Liver (tissue), 9 donors: ENCODE data around the gene SIGLEC14. TPM values are rescaled to one million over a fixed set of nuclear protein-coding genes. Genes with fewer than 3 reads are reported as not detected.

Experiments
- DNase-seq: peaks from one replicate; pipeline ENCODE4 v3.0.0-alpha.2; 2017; ENCODE audit warnings: low spot score
- H3K27ac ChIP-seq, 2 donors: one replicate each; pipeline ENCODE4 v1.7.0; 2013; ENCODE audit warnings: inconsistent platforms in 2 of 2, low read length in 2 of 2, control low read depth in 1 of 2, low read depth in 1 of 2, mild to moderate bottlenecking in 1 of 2
- H3K27me3 ChIP-seq, 4 donors: one replicate each; pipeline versions ENCODE4 v1.6.1 to v1.7.0; 2013; ENCODE audit warnings: low read length in 3 of 4, inconsistent platforms in 1 of 4, mild to moderate bottlenecking in 1 of 4, moderate library complexity in 1 of 4; ENCODE audit not compliant: control insufficient read depth in 4 of 4, insufficient read depth in 4 of 4
- H3K36me3 ChIP-seq, 4 donors: one replicate each; pipeline versions ENCODE4 v1.6.1 to v1.7.0; 2013; ENCODE audit warnings: low read length in 3 of 4, mild to moderate bottlenecking in 3 of 4, low read depth in 1 of 4, moderate library complexity in 1 of 4; ENCODE audit not compliant: control insufficient read depth in 4 of 4, insufficient read depth in 3 of 4
- H3K4me1 ChIP-seq, 4 donors: one replicate each; pipeline versions ENCODE4 v1.6.1 to v1.7.0; 2013; ENCODE audit warnings: low read length in 3 of 4, mild to moderate bottlenecking in 3 of 4, moderate library complexity in 1 of 4; ENCODE audit not compliant: control insufficient read depth in 4 of 4, insufficient read depth in 4 of 4
- H3K4me3 ChIP-seq, 3 donors: one replicate each; pipeline versions ENCODE4 v1.6.1 to v1.7.0; 2013; ENCODE audit warnings: low read length in 3 of 3, control low read depth in 1 of 3, low read depth in 1 of 3, mild to moderate bottlenecking in 1 of 3
- H3K9ac ChIP-seq, 2 donors: one replicate each; pipeline ENCODE4 v1.7.0; 2013; ENCODE audit warnings: low read length in 2 of 2, mild to moderate bottlenecking in 2 of 2, moderate library complexity in 2 of 2, control low read depth in 1 of 2, low read depth in 1 of 2
- H3K9me3 ChIP-seq, 4 donors: one replicate each; pipeline versions ENCODE4 v1.6.1 to v1.7.0; 2013; ENCODE audit warnings: low read length in 3 of 4; ENCODE audit not compliant: control insufficient read depth in 4 of 4
- FOXA1 ChIP-seq: IDR thresholded peaks from 2 replicates; pipeline ENCODE4 v1.6.1; 2016; ENCODE audit warnings: antibody characterized with exemption
- FOXA2 ChIP-seq: IDR thresholded peaks from 2 replicates; pipeline ENCODE4 v1.6.1; 2016; ENCODE audit warnings: antibody characterized with exemption
- GABPA ChIP-seq, 2 donors: IDR thresholded peaks in 1 of 2; conservative IDR thresholded peaks in 1 of 2; 2 replicates each; pipeline ENCODE4 v1.6.1; 2016; ENCODE audit warnings: antibody characterized with exemption in 2 of 2, mild to moderate bottlenecking in 1 of 2, moderate library complexity in 1 of 2
- HNF4A ChIP-seq, 2 donors: conservative IDR thresholded peaks; 2 replicates each; pipeline ENCODE4 v1.6.1; 2016; ENCODE audit warnings: antibody characterized with exemption in 2 of 2, mild to moderate bottlenecking in 2 of 2
- JUND ChIP-seq, 2 donors: IDR thresholded peaks; 2 replicates each; pipeline ENCODE4 v1.6.1; 2016; ENCODE audit warnings: antibody characterized with exemption in 2 of 2
- NR2F2 ChIP-seq: IDR thresholded peaks from 2 replicates; pipeline ENCODE4 v1.6.1; 2016; ENCODE audit warnings: antibody characterized with exemption
- RAD21 ChIP-seq, 2 donors: IDR thresholded peaks; 2 replicates each; pipeline ENCODE4 v1.6.1; 2016; ENCODE audit warnings: antibody characterized with exemption in 2 of 2, mild to moderate bottlenecking in 2 of 2
- REST ChIP-seq: IDR thresholded peaks from 2 replicates; pipeline ENCODE4 v1.6.1; 2016; ENCODE audit warnings: antibody characterized with exemption, mild to moderate bottlenecking
- RXRA ChIP-seq, 2 donors: IDR thresholded peaks; 2 replicates each; pipeline ENCODE4 v1.6.1; 2017 to 2018; ENCODE audit warnings: antibody characterized with exemption in 2 of 2, mild to moderate bottlenecking in 1 of 2
- SP1 ChIP-seq: IDR thresholded peaks from 2 replicates; pipeline ENCODE4 v1.6.1; 2018; ENCODE audit warnings: antibody characterized with exemption, mild to moderate bottlenecking
- TAF1 ChIP-seq: conservative IDR thresholded peaks from 2 replicates; pipeline ENCODE4 v1.6.1; 2016; ENCODE audit warnings: antibody characterized with exemption, mild to moderate bottlenecking
- YY1 ChIP-seq: IDR thresholded peaks from 2 replicates; pipeline ENCODE4 v1.6.1; 2016; ENCODE audit warnings: antibody characterized with exemption, mild to moderate bottlenecking
- WGBS: extraction: QIAGEN DNeasy Blood & Tissue Kit; methylation state at CpG from one replicate; pipeline ENCODE4 v1.1.7; 2013; 5-methylcytosine and 5-hydroxymethylcytosine counted together
- polyA plus RNA-seq, 2 donors: library from polyadenylated mRNA; stranded (reverse) in 1 of 2; unstranded in 1 of 2; fragments of 200-250 nt in 1 of 2; fragments of >200 nt in 1 of 2; fragmentation: Nextera tagmentation in 1 of 2; extraction: Ambion mirVana in 1 of 2; gene quantifications; one replicate each; pipeline versions ENCODE4 v1.2.1 to v1.2.3, GENCODE V29; 2013 to 2015
- total RNA-seq, 2 donors: library from RNA; depleted of rRNA; stranded (reverse); fragments of >200 nt; gene quantifications; one replicate each; pipeline ENCODE4 v1.2.3, GENCODE V29; 2014
- TF ChIP-seq, protein P1 (sequence below): fragments of 150-350 bp; IDR thresholded peaks from 2 replicates; pipeline ENCODE4 v1.5.1; 2017; ENCODE audit warnings: improper control_type of control experiment, low read depth, low read length; ENCODE audit not compliant: missing input control
- TF ChIP-seq, protein P2 (sequence below): IDR thresholded peaks from 2 replicates; pipeline ENCODE4 v1.6.1; 2016; ENCODE audit warnings: antibody characterized with exemption
- TF ChIP-seq, protein P3 (sequence below): IDR thresholded peaks from 2 replicates; pipeline ENCODE4 v1.6.1; 2016; ENCODE audit warnings: antibody characterized with exemption
- TF ChIP-seq, protein P4 (sequence below): IDR thresholded peaks from 2 replicates; pipeline ENCODE4 v1.6.1; 2016; ENCODE audit warnings: antibody characterized with exemption
- donor health status: healthy.
- donor health status: healthy.
- donor health status: healthy.
- donor health status: healthy.
- donor health status: healthy.

SIGLEC14 gene
- total and polyA plus RNA-seq, 4 donors: 1.7 to 6.9 (median 3.2) TPM; not detected in 1

GRCh38 chr19:51660975-51661600 lies 14.5 kb upstream of the SIGLEC14 start:
- no peak overlapping the region for H3K4me3 ChIP-seq
- H3K27ac ChIP-seq: no peak overlapping the region
- peaks cover 0 to 3% (median 1%) of the 10 kb centered on the region in 4 donors for H3K4me1 ChIP-seq
- H3K9ac ChIP-seq: no peak overlapping the region
- TF ChIP-seq TAF1 (no peak), GABPA (IDR thresholded peaks at IDR 0.05 in 1 of 2, conservative IDR thresholded peaks at IDR 0.05 in 1 of 2) (no peak), RXRA (IDR thresholded peaks at IDR 0.05) (no peak), NR2F2 (no peak), RAD21 (IDR thresholded peaks at IDR 0.05) (peak; percentile 55 to 70), FOXA2 (no peak), REST (no peak), JUND (IDR thresholded peaks at IDR 0.05) (no peak), FOXA1 (no peak), YY1 (no peak), HNF4A (conservative IDR thresholded peaks at IDR 0.05) (no peak)
- TF ChIP-seq, protein P1, sequence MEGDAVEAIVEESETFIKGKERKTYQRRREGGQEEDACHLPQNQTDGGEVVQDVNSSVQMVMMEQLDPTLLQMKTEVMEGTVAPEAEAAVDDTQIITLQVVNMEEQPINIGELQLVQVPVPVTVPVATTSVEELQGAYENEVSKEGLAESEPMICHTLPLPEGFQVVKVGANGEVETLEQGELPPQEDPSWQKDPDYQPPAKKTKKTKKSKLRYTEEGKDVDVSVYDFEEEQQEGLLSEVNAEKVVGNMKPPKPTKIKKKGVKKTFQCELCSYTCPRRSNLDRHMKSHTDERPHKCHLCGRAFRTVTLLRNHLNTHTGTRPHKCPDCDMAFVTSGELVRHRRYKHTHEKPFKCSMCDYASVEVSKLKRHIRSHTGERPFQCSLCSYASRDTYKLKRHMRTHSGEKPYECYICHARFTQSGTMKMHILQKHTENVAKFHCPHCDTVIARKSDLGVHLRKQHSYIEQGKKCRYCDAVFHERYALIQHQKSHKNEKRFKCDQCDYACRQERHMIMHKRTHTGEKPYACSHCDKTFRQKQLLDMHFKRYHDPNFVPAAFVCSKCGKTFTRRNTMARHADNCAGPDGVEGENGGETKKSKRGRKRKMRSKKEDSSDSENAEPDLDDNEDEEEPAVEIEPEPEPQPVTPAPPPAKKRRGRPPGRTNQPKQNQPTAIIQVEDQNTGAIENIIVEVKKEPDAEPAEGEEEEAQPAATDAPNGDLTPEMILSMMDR: peak; percentile 41
- TF ChIP-seq, protein P2, sequence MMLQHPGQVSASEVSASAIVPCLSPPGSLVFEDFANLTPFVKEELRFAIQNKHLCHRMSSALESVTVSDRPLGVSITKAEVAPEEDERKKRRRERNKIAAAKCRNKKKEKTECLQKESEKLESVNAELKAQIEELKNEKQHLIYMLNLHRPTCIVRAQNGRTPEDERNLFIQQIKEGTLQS: no peak
- peaks cover 0 to 2% (median 0%) of the 10 kb centered on the region in 4 donors for H3K9me3 ChIP-seq
- no peaks in the 10 kb centered on the region for H3K36me3 ChIP-seq
- H3K27me3 ChIP-seq: peaks cover 0 to 2% (median 0%) of the 10 kb centered on the region in 4 donors
- 15% methylated on average over 10 of the region's 10 CpGs for WGBS
- peak; percentile 80 for DNase-seq

DNA sequence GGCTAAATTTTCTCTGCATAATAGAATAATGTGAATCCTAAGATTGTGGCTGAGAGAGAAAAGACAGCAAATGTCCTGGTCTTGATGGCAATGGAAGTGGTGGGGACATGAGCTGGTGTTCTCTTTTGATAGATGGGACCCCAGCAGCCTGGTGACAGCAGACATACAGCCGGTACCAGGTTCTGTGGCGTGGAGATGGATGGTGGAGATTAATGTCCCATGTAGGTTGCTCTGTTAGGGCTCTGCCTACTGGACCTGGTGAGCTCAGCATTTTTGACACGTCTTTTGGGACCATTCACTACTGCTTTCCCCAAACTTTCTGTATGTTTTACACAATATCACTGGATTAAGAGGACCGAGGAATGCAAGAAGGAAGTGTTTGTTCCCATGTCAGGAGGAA lies 8.2 kb upstream of the SIGLEC14 start:
- no peak overlapping the region for H3K4me3 ChIP-seq
- WGBS: 54% methylated on average over 4 of the region's 4 CpGs
- H3K36me3 ChIP-seq: no peaks in the 10 kb centered on the region
- no peak overlapping the region for H3K27ac ChIP-seq
- no peaks in the 10 kb centered on the region for H3K9me3 ChIP-seq
- H3K4me1 ChIP-seq: peaks cover 0 to 3% (median 1%) of the 10 kb centered on the region in 4 donors
- TF ChIP-seq SP1: no peak
- TF ChIP-seq, protein P3, sequence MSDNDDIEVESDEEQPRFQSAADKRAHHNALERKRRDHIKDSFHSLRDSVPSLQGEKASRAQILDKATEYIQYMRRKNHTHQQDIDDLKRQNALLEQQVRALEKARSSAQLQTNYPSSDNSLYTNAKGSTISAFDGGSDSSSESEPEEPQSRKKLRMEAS: no peak
- TF ChIP-seq FOXA2: no peak
- TF ChIP-seq TAF1: no peak
- TF ChIP-seq JUND (IDR thresholded peaks at IDR 0.05): no peak
- no peak for TF ChIP-seq YY1
- TF ChIP-seq, protein P4, sequence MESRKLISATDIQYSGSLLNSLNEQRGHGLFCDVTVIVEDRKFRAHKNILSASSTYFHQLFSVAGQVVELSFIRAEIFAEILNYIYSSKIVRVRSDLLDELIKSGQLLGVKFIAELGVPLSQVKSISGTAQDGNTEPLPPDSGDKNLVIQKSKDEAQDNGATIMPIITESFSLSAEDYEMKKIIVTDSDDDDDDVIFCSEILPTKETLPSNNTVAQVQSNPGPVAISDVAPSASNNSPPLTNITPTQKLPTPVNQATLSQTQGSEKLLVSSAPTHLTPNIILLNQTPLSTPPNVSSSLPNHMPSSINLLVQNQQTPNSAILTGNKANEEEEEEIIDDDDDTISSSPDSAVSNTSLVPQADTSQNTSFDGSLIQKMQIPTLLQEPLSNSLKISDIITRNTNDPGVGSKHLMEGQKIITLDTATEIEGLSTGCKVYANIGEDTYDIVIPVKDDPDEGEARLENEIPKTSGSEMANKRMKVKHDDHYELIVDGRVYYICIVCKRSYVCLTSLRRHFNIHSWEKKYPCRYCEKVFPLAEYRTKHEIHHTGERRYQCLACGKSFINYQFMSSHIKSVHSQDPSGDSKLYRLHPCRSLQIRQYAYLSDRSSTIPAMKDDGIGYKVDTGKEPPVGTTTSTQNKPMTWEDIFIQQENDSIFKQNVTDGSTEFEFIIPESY: no peak
- TF ChIP-seq, protein P1: no peak
- H3K27me3 ChIP-seq: no peaks in the 10 kb centered on the region
- DNase-seq: no peak
- no peak overlapping the region for H3K9ac ChIP-seq
